Measurements from ENCODE around the gene TMEM132D. TPM values are rescaled to one million over a fixed set of nuclear protein-coding genes. Genes with fewer than 3 reads are reported as not detected.
"Not testable (repeated sequence)": the region's sequence is repeated elsewhere in the genome, so short reads cannot be mapped to it uniquely, and the experiment has no call there.

Gene TMEM132D
- total RNA-seq, 1 experiment from 2014 or later, result 7.1 TPM

- no peak for DNase-seq (ENCODE audit: low read depth)
Measured at GRCh38 chr12:129588142-129588541, 315.7 kb downstream of the TMEM132D start.

- no peak for DNase-seq (ENCODE audit: low read depth)
Measured at GRCh38 chr12:129585296-129585695, 318.5 kb downstream of the TMEM132D start.

- DNase-seq (ENCODE audit: low read depth), result no peak
Measured at GRCh38 chr12:129579879-129580278, 323.9 kb downstream of the TMEM132D start.

GRCh38 chr12:129571901-129572494, 331.8 kb downstream of the TMEM132D start:
- peak; percentile 42 for DNase-seq (ENCODE audit: low read depth)

GRCh38 chr12:129570796-129571400, 332.9 kb downstream of the TMEM132D start:
- peak; percentile 82 for DNase-seq (ENCODE audit: low read depth)

- DNase-seq (ENCODE audit: low read depth), result no peak
Measured at GRCh38 chr12:129566800-129567199, 337.0 kb downstream of the TMEM132D start.

- peak; percentile 68 for DNase-seq (ENCODE audit: low read depth)
Measured at GRCh38 chr12:129564768-129565167, 339.1 kb downstream of the TMEM132D start.

- DNase-seq (ENCODE audit: low read depth), result no peak
Measured at GRCh38 chr12:129563266-129563665, 340.6 kb downstream of the TMEM132D start.

GRCh38 chr12:129561304-129561703, 342.5 kb downstream of the TMEM132D start:
- DNase-seq (ENCODE audit: low read depth), result no peak

GRCh38 chr12:129559776-129560175, 344.0 kb downstream of the TMEM132D start:
- no peak for DNase-seq (ENCODE audit: low read depth)

- peak; percentile 72 for DNase-seq (ENCODE audit: low read depth)
Measured at GRCh38 chr12:129558036-129558435, 345.8 kb downstream of the TMEM132D start.

- DNase-seq (ENCODE audit: low read depth), result no peak
Measured at GRCh38 chr12:129556082-129556481, 347.7 kb downstream of the TMEM132D start.

GRCh38 chr12:129552996-129553750, 350.7 kb downstream of the TMEM132D start:
- DNase-seq (ENCODE audit: low read depth), result peak; percentile 92

- DNase-seq (ENCODE audit: low read depth), result no peak
Measured at GRCh38 chr12:129551441-129551840, 352.4 kb downstream of the TMEM132D start.

- DNase-seq (ENCODE audit: low read depth), result no peak
Measured at GRCh38 chr12:129550353-129550752, 353.5 kb downstream of the TMEM132D start.

- DNase-seq (ENCODE audit: low read depth), result no peak
Measured at GRCh38 chr12:129549656-129550055, 354.2 kb downstream of the TMEM132D start.

- DNase-seq (ENCODE audit: low read depth), result not testable (repeated sequence)
Measured at GRCh38 chr12:129549020-129549419, 354.8 kb downstream of the TMEM132D start.

GRCh38 chr12:129544716-129545115, 359.1 kb downstream of the TMEM132D start:
- peak; percentile 58 for DNase-seq (ENCODE audit: low read depth)

- no peak for DNase-seq (ENCODE audit: low read depth)
Measured at GRCh38 chr12:129540954-129541353, 362.9 kb downstream of the TMEM132D start.

GRCh38 chr12:129540249-129540648, 363.6 kb downstream of the TMEM132D start:
- DNase-seq (ENCODE audit: low read depth), result no peak

GRCh38 chr12:129538724-129539335, 365.0 kb downstream of the TMEM132D start:
- DNase-seq (ENCODE audit: low read depth), result peak; percentile 69

GRCh38 chr12:129538137-129538536, 365.7 kb downstream of the TMEM132D start:
- no peak for DNase-seq (ENCODE audit: low read depth)

Measured in Daoy (cell line).